HG03175 (cell line): Measurements from ENCODE around the gene PDZD2.
"Not testable (repeated sequence)": the region's sequence is repeated elsewhere in the genome, so short reads cannot be mapped to it uniquely, and the experiment has no call there.

ENCODE experiments used
- ATAC-seq: cut with Tn5 transposase; IDR thresholded peaks from one replicate; pipeline ENCODE4 v1.9.1; 2021; ENCODE audit warnings: mild to moderate bottlenecking, moderate library complexity; ENCODE audit not compliant: unreplicated experiment

The PDZD2 gene

DNA sequence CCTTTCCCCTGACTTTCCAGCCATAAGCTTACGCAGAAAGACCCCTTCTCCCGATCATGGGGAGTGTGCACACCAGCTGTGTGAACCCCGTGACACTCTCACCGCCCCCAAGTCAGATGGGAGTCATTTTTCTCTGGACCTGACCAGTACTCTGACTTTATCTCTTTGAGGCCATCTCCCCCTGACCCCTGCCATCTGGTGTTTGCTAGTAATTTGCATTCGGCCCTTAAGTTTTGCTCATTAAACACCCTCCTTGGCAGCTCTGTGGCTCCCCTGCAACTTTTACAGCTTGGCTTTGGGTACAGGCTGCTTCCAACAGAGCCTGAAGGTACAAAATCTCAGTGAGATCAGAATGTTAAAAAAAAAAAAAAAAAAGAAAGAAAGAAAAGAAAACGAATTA is 43.9 kb downstream of the PDZD2 start:
- no peak for ATAC-seq

- no peak for ATAC-seq
Observed at GRCh38 chr5:31688515-31689092, 49.7 kb downstream of the PDZD2 start.

DNA sequence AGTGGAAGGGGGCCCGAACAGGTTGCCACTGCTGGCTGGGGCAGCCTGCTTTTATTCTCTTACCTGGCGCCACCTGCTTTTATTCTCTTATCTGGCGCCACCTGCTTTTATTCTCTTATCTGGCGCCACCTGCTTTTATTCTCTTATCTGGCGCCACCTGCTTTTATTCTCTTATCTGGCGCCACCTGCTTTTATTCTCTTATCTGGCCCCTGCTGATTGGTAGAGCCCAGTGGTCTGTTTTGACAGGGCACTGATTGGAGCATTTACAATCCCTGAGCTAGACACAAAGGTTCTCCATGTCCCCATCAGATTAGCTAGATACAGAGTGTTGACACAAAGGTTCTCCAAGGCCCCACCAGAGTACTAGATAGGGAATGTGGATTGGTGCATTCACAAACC is 52.5 kb downstream of the PDZD2 start:
- not testable (repeated sequence) for ATAC-seq

DNA sequence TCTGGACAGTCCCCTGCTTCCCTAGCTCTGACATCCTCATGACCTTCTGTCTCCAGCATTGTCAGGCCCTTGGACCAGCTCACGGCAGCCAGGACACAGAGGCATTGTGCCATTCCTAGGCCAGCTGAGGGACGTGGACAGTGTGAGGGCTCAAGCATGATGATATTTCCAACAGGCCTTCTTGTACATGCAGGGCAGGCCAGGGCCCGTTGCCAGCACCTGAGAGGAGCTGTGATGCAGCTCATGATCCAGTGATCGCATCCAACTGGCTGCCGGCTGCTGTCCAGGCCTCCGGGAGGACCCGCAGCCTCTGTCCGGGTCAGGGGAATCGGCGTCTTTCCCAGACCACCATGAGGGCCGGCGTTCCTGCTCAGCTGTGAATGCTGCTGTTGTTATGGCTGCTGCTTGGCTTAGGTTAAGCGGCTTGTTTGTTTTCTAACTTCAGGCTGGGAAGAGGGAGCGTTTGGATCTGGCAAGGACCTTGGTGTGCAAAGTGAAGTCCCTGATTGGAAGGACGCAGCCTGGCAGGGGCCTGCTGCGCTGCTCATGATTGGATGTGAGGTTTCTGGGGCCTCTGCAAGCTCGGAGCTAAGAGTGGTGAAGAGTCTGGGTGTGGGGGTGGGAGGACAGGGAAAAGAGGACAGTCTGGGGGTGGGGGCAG is 53.8 kb downstream of the PDZD2 start:
- ATAC-seq = no peak

DNA sequence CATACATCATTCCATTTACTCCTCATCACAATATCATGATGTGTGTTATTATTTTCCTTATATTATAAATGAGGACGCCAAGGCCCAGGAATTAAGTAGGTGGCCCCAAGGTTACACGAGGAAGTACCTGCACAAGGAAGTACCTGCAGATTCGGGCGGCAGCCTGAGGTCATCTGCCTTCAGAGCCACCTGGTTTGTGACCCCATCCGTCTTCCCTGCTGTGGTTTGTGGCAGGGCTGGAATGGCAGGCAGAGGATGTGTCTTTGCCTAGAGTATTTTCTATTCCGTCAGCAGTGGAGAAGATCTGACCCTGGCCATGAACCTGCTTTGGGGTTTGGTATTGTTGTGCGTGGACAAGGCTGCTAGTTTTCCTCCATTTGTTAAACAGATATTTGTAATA is 59.7 kb downstream of the PDZD2 start:
- no peak for ATAC-seq

- ATAC-seq = no peak
Observed at GRCh38 chr5:31701642-31702299, 62.8 kb downstream of the PDZD2 start.

GRCh38 chr5:31702712-31703111 is 63.8 kb downstream of the PDZD2 start:
- ATAC-seq = no peak

DNA sequence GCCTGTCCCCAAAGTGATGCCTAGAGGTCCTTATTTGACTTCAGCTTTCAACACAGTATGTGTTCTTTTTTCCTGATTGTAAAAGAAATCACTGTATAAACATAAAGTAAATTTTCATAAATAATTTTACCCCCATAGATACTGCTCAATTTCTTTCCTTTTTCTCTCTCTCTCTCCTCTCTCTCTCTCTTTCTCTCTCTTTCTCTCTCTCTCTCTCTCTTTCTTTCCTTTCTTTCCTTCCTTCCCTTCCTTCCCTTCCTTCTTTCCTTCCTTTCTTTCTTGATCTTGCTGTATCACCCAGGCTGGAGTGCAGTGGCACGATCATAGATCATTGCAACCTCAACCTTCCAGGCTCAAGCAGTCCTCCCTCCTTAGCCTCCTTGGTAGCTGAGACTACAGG is 64.8 kb downstream of the PDZD2 start:
- no peak for ATAC-seq

- ATAC-seq = no peak
Observed at GRCh38 chr5:31706186-31706585, 67.3 kb downstream of the PDZD2 start.

GRCh38 chr5:31707329-31707728 is 68.4 kb downstream of the PDZD2 start:
- ATAC-seq = no peak

DNA sequence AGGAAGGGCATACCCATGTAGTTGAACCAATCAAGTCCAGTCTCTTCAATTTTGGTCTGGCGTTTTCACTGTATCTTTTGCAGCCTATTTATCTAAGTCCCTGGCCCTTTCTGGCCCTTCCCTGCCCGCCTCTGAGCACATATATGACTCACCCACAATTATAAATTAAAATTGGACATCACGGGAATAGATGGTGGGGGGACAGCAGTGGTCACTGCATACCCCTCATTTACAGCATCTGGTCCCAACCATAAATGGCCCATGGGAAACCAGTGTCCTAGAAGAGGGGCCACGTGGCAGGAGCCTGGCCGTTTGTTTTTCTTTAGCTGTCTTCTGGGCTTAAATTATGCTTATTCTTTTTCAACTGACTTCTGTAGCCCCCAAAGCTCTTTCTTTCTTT is 69.2 kb downstream of the PDZD2 start:
- ATAC-seq = no peak

DNA sequence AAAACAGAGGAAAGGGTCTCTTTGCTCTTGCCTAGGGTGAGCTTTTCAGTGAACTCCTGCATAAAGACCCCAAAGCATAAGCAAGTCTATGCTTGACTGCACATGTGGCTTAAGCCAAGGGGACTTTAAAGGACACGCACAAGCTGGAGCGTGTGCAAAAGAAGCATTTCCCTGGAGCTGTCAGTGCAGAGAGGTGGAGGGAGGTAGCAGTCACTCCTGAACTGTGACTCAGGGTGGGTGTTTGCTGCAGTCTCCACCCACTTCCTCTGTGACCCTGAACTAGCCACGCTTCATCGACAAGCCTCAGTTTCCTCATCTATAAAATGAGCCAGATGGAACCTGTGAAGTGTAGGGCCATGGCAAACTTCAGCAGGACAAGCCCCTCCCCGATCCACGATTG is 72.4 kb downstream of the PDZD2 start:
- no peak for ATAC-seq

- ATAC-seq = no peak
Observed at GRCh38 chr5:31711935-31712592, 73.1 kb downstream of the PDZD2 start.

DNA sequence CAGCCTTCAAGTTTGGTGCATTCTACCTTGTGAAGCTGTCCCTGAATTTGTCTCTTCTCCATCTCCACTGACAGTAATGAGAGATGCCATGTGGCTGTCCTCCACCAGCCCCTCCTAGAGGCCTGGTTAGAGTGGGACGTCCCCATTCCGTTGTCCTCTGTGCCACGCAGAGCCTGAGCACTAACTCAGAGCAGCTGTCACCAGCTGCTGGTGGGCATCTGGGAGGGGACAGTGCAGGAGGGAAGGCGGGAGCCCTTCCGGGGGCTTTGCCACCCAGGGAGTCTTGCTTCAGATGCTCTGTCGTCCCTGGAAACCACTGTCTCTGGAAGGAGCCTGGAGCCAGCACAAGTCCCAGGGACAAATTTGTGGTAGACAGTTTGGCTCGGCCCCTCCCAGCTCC is 78.6 kb downstream of the PDZD2 start:
- ATAC-seq = no peak

- no peak for ATAC-seq
Observed at GRCh38 chr5:31720004-31720403, 81.1 kb downstream of the PDZD2 start.

DNA sequence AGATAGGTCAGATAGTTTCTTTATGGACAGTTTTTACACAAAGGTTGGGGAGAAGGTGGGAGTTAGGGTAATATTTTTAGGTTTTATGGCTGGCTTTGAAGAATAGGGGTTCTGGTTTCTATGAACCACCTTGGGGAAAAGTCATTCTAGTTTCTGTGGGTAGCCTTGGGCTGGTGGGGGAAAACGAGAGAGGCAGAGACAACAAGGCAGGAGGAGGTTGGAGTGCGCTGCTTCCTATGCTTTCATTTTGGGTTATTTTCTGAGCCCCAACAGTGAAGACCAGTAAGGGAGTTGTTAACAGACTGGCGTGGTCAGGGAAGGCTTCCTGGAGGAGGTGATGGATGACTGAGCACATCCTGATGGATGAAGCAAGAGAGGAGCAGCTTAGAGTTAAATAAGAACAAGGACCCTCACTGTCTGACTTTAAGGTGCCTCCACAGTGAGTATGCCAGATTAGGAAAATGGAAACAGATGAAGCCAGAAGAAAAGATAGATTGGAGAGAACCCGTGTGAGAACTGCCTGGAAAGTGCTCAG is 81.9 kb downstream of the PDZD2 start:
- ATAC-seq = no peak

- no peak for ATAC-seq
Observed at GRCh38 chr5:31722111-31722510, 83.2 kb downstream of the PDZD2 start.

DNA sequence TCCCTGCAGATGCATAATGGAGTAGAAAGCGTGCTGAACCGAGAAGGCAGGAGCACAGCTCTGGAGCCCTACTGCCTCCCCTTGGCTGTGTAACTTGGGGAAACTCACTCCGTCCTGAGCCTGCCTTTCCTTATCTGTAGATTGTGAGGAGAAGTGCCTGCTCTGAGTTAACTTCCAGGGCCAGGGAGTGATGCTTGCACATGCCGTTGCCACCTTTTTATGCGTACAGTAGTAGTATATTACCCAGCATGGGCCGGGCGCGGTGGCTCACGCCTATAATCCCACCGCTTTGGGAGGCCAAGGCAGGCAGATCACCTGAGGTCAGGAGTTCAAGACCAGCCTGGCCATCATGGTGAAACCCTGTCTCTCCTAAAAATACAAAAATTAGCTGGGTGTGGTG is 87.1 kb downstream of the PDZD2 start:
- no peak for ATAC-seq

DNA sequence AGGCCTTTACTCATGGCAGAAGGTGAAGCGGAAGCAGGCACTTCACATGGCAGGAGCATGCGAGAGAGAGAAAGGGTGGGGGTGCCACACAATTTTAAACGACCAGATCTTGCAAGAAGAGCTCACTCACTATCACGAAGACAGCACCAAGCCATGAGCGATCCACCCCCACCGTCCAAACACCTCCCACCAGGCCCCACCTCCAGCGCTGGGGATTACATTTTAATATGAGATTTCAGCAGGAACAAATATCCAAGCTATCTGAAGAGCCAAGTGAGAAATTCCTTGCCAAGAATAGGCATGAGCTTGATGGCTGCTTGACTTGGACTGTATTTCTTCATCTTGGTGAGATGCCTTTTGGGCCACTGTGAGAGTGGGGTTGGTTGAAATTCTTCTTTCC is 88.0 kb downstream of the PDZD2 start:
- ATAC-seq = no peak

DNA sequence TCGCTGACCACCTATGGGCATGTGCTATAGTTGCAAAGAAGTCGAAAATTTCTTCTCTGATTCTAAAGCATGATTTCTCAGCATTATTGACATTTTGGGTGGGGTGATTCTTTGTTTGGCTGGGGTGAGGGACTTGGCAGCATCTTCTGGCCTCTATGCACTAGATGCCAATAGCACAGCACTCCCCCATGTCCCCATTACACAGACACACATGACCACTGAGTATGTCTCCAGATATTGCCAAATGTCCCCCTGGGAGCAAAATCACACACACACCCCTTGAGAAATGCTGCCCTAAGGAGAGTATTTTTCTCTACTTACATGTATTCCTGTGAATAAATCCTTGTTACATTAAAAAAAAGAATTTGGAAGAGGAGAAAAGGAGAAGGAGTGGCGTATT is 89.1 kb downstream of the PDZD2 start:
- no peak for ATAC-seq

DNA sequence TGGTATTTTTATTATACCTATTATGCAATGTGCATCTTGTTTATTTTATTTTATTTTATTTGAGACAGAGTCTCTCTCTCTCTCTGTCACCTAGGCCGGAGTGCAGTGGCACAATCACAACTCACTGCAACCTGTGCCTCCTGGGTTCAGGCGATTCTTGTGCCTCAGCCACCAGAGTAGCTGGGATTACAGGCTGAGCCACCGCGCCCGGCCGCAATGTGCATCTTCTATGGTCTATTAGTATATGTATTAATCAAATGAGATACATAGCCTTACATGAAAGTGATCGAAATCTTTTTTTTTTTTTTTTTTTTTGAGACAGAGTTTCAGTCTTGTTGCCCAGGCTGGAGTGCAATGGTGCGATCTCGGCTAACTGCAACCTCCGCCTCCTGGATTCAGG is 89.9 kb downstream of the PDZD2 start:
- ATAC-seq = not testable (repeated sequence)

GRCh38 chr5:31730139-31730538 is 91.2 kb downstream of the PDZD2 start:
- no peak for ATAC-seq
